GM18502 (cell line): ENCODE results near the gene WDR18.
A peak's percentile ranks its signal among the peaks of the same experiment; 100 is the strongest.

Experiments
- ATAC-seq: cut with Tn5 transposase; IDR thresholded peaks from one replicate; pipeline ENCODE4 v1.9.1; 2021; ENCODE audit warnings: mild to moderate bottlenecking; ENCODE audit not compliant: unreplicated experiment, poor library complexity

Gene WDR18

DNA sequence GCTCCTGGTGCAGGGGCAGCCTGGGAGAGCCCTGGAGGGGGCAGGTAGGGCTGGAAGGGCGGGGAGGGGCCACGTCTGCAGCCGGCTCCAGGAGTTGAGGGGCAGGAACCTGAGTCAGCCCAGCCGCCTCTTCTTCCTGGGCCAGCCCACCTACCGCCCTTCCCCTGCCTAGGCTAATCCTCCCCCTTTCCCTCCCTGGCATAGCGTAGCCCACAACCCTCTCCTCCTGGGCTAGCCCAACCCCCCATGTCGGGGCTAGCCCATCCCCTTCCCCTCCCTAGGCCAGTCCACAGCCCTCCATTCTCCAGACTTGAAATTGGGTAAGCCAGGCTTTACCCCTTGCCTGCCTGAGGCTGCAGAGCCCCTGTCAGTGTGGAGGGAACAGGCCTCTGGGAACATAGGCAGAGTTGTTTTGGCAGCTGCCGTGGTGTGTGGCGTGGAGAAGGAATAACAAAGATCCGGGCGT is 20.6 kb upstream of the WDR18 start:
- ATAC-seq = no peak

DNA sequence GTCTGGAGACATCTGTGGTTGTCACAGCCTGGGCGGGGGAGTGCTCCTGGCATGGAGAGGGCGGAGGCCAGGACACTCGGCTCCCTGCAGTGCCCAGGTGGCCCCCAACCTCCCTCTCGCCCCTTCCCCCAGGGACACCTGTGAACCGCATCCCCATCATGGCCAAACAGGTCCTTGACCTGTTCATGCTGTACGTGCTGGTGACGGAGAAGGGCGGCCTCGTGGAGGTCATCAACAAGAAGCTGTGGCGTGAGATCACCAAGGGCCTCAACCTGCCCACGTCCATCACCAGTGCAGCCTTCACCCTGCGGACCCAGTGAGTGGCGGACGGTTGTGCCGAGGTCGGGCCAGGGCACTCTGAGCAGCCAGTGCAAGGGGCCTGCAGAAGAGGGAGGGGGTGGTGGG is 20.0 kb upstream of the WDR18 start:
- ATAC-seq = no peak

DNA sequence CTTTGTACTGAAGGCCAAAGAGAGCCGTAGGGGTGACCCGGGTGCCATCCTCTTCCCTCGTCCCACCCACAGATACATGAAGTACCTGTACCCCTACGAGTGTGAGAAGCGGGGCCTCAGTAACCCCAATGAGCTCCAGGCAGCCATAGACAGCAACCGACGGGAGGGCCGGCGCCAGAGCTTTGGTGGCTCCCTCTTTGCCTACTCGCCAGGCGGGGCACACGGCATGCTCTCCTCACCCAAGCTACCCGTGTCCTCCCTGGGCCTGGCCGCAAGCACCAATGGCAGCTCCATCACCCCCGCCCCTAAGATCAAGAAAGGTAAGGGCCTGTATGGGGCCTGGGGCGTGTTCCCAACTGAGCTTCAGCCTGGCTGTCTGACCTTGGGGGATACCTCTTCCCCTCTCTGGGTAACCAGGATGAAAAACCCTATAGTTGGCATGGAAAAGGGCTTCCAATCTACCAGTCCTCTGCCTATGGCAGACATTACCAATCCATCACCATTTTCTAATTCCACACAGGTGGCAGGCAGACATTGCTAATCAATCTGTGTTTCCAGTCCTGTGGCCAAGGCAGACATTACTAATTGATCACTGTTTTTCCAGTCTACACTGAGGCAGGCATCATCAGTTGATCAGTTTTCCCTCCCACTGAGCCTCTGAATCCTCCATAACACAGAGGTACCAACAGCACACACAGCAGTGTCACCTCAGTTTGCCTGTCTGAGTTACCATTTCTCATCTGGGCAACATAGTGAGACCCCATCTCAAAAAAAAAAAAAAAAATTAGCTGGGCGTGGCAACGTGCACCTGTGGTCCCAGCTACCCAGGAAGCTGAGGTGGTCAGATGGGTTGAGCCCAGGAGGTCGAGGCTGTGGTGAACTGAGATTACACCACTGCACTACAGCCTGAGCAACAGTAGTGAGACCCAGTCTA is 19.1 kb upstream of the WDR18 start:
- no peak for ATAC-seq

DNA sequence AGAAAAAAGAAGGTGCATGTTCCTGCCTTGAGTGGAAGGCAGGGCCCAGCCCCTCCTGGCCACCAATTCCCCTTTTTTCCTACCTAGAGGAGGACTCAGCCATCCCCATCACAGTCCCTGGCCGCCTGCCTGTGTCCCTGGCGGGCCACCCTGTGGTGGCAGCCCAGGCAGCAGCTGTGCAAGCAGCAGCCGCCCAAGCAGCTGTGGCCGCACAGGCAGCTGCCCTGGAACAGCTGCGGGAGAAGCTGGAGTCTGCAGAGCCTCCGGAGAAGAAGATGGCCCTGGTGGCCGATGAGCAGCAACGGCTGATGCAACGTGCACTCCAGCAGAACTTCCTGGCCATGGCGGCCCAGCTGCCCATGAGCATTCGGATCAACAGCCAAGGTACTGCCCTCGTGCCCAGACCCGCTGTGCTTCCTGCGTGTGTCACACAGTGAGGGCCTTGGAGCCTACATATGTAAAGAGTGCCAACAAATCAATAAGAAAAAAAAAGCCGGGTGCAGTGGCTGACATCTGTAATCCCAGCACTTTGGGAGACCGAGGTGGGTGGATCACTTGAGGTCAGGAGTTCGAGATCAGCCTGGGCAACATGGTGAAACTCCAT is 17.6 kb upstream of the WDR18 start:
- ATAC-seq = no peak

DNA sequence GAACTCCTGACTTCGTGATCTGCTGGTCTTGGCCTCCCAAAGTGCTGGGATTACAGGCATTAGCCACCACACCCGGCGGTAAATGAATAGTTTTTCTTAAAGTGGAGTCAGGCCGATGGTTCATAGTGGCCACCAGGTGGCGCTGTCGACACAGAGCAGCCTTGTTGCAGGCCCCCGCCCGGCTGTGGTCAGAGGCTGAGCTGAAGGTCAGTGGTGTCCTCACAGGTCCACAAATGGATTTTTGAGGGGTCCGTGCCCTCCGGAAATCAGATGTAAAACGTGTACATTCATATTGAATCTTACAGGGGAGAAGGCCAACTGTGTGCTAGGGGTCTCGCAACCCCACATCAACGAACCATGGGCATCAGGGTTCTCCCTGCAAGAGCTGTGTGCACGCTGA is 13.4 kb upstream of the WDR18 start:
- ATAC-seq = no peak

DNA sequence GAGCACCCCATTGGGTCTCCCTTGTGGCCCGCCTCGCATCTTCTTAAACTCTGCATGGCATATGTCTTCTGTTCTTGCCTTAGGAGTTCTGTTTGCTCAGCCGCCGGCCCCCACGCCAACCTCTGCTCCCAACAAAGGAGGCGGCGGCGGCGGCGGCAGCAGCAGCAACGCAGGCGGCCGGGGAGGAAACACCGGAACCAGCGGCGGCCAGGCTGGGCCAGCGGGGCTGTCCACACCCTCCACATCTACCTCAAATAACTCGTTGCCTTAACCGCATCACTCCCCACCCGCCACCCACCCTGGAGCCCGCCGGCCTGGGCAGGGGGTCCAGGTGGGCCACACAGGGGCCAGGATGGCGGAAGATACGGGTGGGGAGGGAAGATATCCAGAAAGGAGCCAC is 12.3 kb upstream of the WDR18 start:
- no peak for ATAC-seq

DNA sequence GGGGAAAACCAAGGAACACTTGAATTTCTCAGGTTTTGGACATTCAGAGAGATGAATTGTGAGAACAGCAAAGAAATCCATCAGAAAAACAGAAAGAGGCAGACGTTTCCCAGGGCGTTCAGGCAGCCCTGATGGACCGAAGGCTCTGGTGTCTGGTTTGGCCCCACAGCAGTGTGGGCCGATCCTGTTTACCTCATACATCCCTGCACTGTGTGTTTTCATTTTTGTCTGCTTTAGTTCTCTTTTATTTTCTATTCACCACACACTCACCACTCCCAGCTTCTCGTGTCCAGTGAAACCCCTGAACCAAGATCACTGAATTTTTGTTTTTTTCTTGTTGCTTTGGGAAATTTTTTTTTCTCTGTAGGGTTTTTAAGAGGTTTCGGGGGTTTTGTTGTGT is 11.9 kb upstream of the WDR18 start:
- ATAC-seq = no peak

DNA sequence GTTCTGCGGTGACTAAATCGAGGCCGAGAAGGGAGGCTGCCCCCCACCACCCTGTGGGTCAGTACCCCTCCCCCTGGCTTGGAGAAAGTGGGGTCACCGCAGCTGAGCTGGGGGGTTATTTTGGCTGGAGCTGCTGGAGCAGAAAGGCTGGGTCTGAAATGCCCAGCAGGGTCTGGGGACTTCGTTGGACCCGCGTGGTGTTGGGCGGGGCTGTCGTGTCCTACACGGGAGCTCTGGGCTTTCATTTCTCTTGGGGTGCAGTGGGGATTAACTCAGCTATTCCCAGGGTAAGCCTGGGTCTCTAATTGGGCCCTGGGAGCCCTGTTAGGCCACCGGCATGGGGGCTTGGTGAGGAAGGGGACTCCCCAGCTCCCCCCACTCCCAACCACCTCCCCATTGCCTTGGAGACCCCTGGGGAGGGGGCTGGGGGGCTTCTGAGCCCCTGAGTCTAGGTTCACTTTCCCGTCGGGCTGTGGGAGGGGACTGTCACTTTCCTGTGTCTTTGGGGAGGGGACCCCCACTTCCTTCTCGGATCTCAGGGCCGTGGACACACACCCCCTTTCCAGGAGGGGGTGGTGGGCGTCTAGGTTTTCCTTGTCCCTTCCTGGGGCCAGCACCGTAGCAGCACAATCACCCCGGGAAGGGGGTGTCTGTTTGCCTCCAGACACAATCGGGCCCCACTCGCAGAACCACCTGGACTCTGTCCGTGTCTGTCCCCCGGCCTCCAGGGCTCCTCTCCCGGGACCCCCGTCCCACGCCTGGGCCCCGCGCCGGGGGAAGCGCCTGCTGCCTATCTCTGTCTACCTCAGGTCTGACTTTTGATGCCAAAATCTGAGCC is 10.2 kb upstream of the WDR18 start:
- ATAC-seq = no peak

DNA sequence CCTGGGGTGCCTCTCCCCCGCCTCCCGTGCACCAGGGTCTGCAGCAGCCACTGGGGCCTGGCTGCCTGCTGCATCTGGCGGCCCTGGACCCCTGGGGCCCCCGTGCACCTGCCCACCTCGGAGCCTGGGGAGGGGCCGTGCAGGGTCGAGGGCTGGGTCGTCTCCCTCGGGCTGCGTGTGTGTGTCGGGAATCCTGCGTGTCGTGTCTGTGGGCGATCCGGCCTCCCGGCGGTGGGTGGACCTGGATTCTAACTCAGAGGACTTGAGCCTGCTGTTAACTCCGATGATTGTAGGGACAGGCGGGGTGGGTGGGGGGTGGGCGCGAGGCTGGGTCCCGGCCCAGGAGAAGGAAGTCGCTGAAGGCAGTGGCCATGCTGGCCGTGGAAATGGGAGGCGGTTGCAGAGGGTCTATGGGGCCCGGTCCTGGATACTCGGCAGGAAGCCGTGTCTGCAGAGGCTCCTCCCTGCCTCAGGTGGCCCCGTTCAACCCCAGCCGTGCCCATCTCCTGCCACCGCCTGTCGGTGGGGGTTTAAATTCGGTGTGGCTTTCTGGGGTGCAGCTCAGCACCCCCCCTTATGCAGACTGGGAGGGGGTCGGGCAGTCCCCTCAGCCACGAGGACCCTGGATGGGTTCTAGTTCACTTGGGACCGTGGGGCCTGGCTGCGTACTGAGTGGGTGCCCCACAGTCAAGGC is 9.4 kb upstream of the WDR18 start:
- no peak for ATAC-seq

DNA sequence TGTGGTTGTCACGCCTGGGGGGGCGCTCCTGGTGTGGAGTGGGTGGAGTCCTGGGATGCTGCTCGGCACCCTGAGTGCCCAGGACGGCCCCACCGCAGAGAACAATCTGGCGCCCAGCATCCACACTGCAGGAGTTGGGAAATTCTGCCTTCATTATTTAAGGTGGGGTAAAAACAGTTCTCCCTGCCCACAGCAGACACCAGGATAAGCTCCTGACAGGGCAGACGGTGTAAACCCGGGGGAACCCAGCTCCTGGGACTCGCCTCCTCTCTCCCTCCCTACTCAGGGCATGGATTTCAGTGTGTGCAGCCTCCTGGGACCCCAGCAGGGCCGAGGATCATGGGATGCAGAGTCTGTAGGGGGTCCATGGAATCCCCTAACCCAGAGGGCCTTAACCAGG is 7.7 kb upstream of the WDR18 start:
- ATAC-seq = no peak

DNA sequence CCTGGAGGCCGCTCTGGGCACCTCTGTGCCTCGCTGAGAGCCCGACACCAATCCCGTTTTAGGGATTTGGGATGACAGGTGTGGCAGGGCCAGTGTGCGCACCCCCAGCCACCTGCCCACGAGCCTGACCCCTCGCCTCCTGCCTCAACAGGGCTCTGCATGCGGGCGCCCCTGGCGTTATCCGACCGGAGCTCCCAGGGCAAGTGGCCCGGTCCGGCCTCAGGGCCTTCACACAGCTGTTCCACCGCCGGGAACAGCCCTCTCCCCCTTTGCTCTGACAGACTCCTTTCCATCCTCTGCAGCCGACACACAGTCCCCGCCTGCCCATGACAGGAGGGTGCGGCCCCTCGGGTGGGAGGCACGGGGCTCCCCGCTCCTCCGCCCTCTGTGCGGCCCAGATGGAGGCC is 7.1 kb upstream of the WDR18 start:
- ATAC-seq = no peak

DNA sequence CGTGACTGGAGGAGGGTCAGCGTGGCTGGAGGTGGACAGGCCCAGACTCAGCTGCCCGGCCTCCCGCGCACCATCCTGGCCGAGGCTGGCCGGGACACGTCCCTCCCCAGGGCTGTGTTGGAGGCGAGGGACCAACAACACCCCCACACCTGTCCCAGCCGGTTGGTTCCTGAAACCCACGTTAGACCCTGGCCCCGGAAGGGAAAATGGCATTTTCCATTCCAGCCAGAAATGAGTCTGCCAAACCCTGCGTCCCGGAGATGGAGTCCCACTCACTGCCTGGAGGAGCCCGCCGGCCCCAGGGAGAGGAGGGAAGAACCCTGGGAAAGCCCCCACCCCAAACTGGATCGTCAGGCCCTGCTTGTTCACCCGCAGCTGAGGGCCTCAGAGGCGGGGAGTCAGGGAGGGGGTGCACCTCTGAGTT is 4.8 kb upstream of the WDR18 start:
- ATAC-seq = no peak

DNA sequence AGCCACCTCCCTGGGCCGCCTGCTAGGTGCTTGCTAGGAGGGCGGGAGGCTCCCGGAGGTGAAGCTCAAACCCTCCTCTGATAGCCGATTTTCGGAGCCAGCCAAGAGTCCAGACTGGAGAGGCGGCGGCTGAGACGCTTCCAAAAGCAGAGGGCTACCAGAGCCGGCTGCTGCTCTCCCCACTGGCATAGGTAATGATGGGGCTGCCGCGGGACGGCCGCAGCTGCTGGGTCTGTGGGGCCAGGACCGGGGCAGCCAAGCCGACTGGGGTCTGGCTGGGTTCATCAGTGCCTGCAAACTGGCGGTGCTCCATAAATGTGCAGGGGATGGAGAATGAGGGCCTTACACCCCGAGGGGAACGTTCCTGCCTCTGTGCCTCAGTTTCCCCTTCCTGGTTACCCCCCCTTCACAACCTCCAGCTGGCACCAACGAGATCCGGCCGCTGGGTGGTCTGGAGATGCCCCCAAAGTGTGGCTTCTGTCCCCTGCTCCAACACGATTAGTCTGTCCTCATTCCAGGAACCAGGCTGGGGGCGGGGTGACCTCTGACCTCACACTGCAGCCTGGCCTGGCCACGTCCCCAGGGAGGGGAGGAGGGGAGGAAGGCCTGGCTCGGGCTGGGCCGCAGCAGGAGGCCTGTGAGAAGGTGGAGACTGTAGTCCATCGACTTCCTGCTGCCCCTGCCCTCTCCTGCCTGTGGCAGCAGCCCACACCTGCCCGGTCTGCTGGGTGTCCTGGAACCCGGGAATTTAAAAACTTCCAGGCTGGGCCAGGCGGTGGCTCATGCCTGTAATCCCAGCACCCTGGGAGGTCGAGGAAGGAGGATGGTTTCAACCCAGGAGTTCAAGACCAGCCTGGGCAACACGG is 3.8 kb upstream of the WDR18 start:
- no peak for ATAC-seq

DNA sequence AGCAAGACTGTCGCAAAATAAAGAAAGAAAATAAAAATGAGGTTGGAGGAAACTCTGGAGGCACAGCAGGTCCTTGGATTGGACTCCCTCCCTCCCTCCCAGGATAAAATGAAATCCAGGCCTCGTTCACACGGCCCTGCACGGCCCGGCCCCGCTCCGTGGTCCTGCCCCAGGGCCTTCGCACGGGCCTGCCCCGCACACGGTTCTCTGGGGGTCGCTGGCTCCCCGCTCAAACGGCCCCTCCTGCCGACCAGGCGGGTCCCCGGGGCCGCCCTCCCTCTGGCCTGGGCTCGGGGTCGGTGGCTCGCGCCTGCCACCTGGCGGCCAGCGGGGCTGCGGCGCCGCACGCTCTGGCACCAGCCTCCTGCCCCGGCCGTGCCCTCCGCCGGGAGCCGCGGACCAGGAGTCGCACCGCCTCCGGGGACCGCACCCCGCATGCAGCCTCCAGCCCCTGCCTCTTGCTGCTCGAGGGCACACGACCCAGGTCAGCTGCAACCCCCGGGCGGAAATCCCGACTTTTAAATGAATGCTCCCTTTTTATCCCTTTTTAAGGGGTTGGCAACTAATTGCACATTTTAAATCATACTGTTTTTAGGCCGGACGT is 1.5 kb upstream of the WDR18 start:
- ATAC-seq = peak; percentile 45

DNA sequence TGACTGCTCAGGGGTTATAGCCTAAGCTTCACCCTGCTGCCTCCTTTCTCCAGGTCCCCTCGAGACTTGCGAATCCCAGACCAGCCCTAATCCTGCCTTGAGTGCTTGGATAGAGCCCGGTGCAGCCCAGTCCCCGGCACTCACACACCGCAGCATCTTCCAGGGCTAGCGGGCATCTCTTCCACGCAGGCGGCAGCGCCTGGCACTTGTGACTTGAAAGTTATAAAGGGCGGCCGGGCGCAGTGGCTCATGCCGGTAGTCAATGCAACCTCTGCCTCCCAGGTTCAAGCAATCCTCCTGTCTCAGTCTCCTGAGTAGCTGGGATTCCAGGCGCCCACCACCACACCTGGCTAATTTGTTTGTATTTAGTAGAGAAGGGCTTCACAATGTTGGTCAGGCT is 1.9 kb downstream of the WDR18 start:
- ATAC-seq = no peak

DNA sequence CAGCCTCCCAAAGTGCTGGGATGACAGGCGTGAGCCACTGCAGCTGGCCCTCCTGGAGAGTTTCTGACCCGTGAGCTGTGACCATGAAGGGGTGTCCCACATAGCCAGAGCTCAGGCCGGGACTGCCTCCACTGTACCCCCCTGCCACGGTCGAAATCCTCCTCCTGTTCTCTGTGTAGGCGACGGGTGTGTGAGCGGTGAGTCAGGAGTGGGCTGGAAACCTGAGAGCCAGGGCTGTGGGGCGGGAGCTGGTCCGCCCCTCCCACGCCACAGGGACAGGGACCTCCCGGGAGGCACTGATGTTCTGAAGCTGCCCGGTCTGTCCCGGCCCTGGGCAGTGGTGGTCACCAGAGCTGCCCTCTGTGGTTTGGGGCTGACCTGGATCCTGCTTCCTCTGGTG is 3.9 kb downstream of the WDR18 start:
- no peak for ATAC-seq

DNA sequence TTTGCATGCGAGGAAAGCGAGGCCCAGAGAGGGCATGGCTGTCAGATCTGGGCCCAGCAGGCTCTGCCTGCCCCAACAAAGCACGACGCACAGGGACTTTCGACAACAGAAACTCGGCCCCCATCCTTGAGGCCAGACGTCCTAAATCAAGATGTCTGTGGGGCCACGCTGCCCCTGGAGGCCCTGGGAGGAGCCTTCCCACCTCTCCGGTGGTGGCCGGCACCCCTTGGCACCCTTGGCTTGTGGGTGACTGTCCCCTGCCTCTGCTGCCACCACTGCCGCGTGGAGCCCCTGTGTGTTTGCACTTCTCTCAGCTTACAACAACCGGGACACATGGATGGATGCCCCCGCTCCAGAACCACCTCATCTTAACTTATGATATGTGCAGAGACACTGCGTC is 4.4 kb downstream of the WDR18 start:
- no peak for ATAC-seq

DNA sequence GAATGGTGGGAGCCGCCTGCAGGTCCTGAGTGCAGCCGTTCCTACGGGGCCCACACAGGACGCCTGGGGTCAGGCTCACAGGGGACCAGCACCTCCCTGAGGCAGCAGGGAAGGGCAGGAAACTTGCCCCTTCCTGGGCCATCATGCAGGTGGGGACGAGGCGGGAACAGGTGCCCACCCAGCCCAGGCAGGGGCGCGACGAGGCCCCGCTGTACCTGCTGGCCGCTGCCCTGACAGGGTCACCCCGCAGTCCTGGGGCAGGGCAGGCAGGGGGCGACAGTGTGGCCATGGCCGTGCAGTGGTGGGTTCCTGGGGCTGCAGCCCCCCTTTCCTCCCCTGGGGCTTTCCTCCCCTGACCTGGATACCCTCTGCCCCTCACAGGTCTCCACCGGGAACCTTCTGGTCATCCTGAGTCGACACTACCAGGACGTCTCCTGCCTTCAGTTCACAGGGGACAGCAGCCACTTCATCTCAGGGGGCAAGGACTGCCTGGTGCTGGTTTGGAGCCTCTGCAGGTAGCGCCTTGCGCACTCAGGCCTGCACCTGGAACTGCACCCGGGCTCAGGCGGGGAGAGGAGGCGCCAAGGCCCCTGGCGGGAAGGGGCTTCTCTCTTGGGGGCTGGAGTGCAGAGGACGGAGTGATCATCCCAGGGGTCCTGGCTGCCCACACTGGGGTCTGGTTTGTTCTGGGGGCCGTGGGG is 5.4 kb downstream of the WDR18 start:
- ATAC-seq = no peak
